Small intestine (tissue), 7 donors: ENCODE results near the gene PRKCE. TPM values are rescaled to one million over a fixed set of nuclear protein-coding genes. Genes with fewer than 3 reads are reported as not detected.

Experiments
- DNase-seq, 2 donors: peaks; one replicate each; pipeline versions ENCODE4 v3.0.0 to v3.0.0-alpha.2; 2013
- FAIRE-seq: peaks from 2 replicates; lab custom pipeline; 2012; peaks lifted over from hg19 to GRCh38; lab: Jason Lieb, UNC
- H3K27ac ChIP-seq, 3 donors: one replicate each; pipeline ENCODE4 v1.5.1; 2013; ENCODE audit warnings: low read length in 2 of 3, mild to moderate bottlenecking in 2 of 3, control low read depth in 1 of 3, inconsistent platforms in 1 of 3, low read depth in 1 of 3, moderate library complexity in 1 of 3
- H3K27me3 ChIP-seq, 3 donors: one replicate each; pipeline ENCODE4 v1.6.1; 2013; ENCODE audit warnings: low read length in 3 of 3, inconsistent platforms in 1 of 3; ENCODE audit not compliant: control insufficient read depth in 3 of 3, insufficient read depth in 3 of 3
- H3K36me3 ChIP-seq, 3 donors: one replicate each; pipeline ENCODE4 v1.6.1; 2013; ENCODE audit warnings: low read length in 3 of 3, inconsistent platforms in 1 of 3, low read depth in 1 of 3, mild to moderate bottlenecking in 1 of 3, moderate library complexity in 1 of 3; ENCODE audit not compliant: control insufficient read depth in 3 of 3, insufficient read depth in 2 of 3
- H3K4me1 ChIP-seq, 3 donors: one replicate each; pipeline ENCODE4 v1.6.1; 2013; ENCODE audit warnings: low read length in 2 of 3, inconsistent platforms in 1 of 3, low read depth in 1 of 3, mild to moderate bottlenecking in 1 of 3, moderate library complexity in 1 of 3; ENCODE audit not compliant: control insufficient read depth in 3 of 3, insufficient read depth in 2 of 3
- H3K4me3 ChIP-seq, 3 donors: one replicate each; pipeline ENCODE4 v1.5.1; 2013; ENCODE audit warnings: low read length in 3 of 3, control low read depth in 1 of 3, inconsistent platforms in 1 of 3, low read depth in 1 of 3, mild to moderate bottlenecking in 1 of 3, moderate library complexity in 1 of 3
- H3K9me3 ChIP-seq, 2 donors: one replicate each; pipeline ENCODE4 v1.6.1; 2013; ENCODE audit warnings: low read depth in 1 of 2, low read length in 1 of 2; ENCODE audit not compliant: control insufficient read depth in 2 of 2, insufficient read depth in 1 of 2
- WGBS, 3 donors: extraction: QIAGEN DNeasy Blood & Tissue Kit; methylation state at CpG; one replicate each; pipeline ENCODE4 v1.1.7; 2013; 5-methylcytosine and 5-hydroxymethylcytosine counted together
- polyA plus RNA-seq, 4 donors: library from polyadenylated mRNA; stranded (reverse) in 3 of 4; unstranded in 1 of 4; fragments of 200-250 nt in 3 of 4; fragments of 120-200 nt in 1 of 4; gene quantifications; one replicate each; pipeline versions ENCODE4 v1.2.1 to v1.2.3, GENCODE V29; 2013
- donor health status: healthy with polysubstance abuse.
- donor health status: control.
- donor health status: control.
- donor health status: Bipolar disorder and iron deficiency.
- donor health status: healthy.

PRKCE gene
- polyA plus RNA-seq, 4 donors, result 2.2 to 7.1 (median 5.4) TPM

DNA sequence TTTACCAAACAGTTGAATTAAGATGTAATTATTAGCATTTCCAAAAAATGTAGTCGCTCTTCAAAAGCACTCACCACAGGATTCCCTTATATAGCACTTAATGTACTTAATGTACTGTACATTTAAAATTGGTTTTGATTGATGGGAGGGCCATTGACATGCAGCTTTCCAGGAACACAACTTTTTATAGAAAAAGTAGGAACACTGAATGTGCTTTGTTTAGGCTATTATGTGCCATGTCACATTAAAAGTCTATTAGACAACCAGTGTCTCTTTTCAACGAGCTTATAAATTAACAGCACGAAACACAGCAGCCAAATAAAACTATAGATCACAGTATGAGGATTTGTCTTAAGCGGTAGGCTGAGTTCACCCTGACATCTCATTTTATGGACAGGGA lies 301.1 kb downstream of the PRKCE start:
- peaks cover 0 to 2% (median 2%) of the 10 kb centered on the region in 3 donors for H3K4me1 ChIP-seq
- H3K27ac ChIP-seq, result no peak overlapping the region
- H3K27me3 ChIP-seq, result no peaks in the 10 kb centered on the region
- DNase-seq, result no peak
- no peak for FAIRE-seq
- H3K4me3 ChIP-seq, result no peak overlapping the region
- 89 to 94% (median 91%) methylated on average over 4 of the region's 4 CpGs for WGBS, 3 donors
- no peaks in the 10 kb centered on the region for H3K9me3 ChIP-seq
- no peaks in the 10 kb centered on the region for H3K36me3 ChIP-seq

DNA sequence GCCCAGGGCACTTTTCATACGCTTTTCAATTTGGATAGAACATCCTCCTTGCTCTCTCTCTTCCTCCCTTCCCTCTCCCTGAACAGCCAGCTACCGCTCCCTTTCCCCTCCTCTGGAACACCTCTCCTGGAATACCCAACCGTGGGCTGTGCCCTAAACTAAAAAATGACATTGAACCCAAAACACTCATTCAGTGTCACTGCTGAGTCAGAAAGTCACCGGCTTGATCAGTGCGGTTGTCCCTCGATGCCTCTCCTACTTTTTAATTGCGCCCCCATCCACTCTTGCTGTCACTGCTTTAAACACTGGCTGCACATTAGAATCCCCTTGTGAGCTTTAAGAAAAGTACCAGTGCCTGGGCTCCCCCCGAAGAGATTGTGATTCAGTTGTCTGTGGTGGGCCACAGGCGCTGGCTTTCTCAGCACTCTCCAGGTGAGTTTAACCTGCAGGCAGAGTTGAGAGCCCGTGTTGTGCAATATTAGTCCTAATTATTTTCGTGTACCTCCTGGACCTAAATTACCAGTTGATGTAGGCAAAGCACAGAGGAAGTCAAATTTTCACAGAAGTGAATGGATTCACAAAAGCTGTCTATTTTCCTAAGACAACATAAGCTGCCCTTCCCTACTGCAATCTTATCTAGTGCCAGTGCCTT lies 302.0 kb downstream of the PRKCE start:
- WGBS, 3 donors, result 91 to 92% (median 92%) methylated on average over 11 of the region's 11 CpGs
- no peak for FAIRE-seq

DNA sequence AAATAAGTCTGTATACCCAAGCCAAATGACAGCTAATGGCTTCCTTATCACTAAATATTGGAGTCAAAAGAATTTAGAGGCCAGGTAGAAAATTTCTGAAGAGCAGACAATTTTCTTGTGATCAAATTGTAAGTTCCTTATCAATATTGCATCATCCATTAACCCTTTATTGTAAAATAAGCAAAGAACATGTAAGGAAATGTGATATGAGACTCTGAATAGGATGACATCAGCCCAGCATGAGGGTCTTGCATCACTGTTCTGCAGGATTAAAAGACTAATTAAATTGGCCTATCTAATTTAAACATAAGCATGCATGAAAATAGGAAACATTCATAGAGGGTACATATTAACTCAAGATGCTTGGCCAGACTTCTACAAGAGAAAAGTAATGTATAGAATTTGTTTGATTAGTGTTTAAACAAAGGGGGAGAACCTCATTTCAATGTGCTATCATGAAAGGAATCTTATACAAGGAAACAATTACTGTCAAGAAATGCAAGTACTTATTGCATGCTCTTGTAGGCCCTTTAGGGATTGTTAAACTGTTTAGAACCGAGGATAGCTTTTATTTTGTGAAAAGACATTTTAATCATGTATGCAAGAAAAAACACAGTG lies 302.9 kb downstream of the PRKCE start:
- H3K4me1 ChIP-seq, result peaks cover 2 to 7% (median 2%) of the 10 kb centered on the region in 3 donors
- no peak for FAIRE-seq

More for the DNA sequence above, 302.0 kb downstream of the PRKCE start:
- H3K4me3 ChIP-seq, result no peak overlapping the region
- DNase-seq, result no peak
- no peak overlapping the region for H3K27ac ChIP-seq
- peaks cover 0 to 2% (median 2%) of the 10 kb centered on the region in 3 donors for H3K4me1 ChIP-seq
- no peaks in the 10 kb centered on the region for H3K27me3 ChIP-seq
- H3K9me3 ChIP-seq, result no peaks in the 10 kb centered on the region
- no peaks in the 10 kb centered on the region for H3K36me3 ChIP-seq

DNA sequence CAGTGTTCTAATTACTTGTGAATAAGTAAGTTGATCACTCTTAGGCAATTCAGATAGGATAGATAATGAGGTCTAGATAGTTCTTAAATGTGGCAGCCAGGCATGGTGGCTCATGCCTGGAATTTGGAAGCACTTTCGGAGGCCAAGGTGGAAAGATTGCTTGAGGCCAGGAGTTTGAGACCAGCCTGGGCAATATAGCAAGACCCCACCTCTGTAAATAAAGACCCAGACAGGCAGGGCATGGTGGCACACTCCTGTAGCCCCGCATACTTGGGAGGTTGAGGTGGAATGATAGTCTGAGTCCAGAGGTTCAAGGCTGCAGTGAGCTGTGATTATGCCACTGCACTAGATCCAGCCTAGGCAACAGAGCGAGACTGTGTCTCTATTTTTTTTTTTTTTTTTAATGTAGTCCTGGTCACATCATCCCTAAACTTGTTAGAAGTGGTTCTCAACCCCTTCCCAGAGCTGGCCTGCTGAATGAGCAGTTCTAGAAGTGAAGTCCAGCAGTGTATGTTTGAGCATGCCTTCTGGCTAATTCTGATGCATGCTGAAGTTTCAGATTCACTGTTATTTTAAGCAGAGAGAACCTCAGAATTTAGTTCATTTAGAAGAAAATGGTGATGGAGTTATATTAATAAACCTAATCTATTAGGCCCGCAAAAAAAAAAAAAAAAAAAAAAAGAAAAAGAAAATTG lies 306.2 kb downstream of the PRKCE start:
- FAIRE-seq, result no peak
- no peaks in the 10 kb centered on the region for H3K27me3 ChIP-seq

More for the DNA sequence above, 302.9 kb downstream of the PRKCE start:
- Histone ChIP-seq H3K4me3 (no peak overlapping the region), H3K9me3 (no peaks in the 10 kb centered on the region), H3K27me3 (no peaks in the 10 kb centered on the region), H3K27ac (no peak overlapping the region), H3K36me3 (no peaks in the 10 kb centered on the region)
- 71 to 91% (median 84%) methylated on average over 1 of the region's 1 CpG for WGBS, 3 donors
- no peak for DNase-seq

DNA sequence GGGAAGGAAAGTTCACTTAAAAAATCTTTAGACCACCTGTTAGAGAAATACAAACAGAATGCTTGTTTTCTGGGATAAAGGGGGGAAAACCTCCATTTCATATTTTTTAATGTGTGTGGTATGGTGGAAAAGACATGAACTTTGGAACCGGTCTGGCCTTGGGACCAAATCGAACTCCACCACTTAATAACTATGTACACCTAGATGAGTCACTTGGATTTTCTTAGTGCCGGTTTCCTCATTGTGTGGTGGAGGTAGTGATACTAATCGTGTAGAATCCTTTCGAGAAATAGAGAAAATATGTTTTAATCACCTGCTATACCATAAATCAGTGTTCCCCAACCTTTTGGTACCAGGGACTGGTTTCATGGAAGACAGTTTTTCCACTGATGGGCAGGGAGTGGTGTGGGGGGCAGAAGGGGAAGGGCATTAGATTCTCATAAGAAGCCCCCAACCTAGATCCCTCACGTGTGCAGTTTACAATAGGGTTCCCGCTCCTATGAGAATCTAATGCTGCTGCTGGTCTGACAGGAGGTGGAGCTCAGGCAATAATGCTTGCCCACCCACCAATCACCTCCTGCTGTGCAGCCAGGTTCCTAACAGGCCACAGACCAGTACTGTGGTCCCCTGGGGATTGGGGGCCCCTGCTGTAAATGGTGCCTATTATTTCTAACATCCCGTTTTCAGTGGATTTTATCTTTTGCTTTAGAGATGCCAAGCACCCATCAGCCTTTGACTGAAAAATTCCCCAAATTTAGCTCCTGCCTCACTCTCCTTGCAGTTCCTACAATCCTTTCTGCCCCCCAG lies 308.8 kb downstream of the PRKCE start:
- Histone ChIP-seq H3K4me3 (no peak overlapping the region), H3K9me3 (no peaks in the 10 kb centered on the region), H3K36me3 (no peaks in the 10 kb centered on the region), H3K4me1 (peaks cover 10 to 32% (median 18%) of the 10 kb centered on the region in 3 donors), H3K27ac (peak overlapping the region; percentile 41 to 89 (median 83)), H3K27me3 (no peaks in the 10 kb centered on the region)
- WGBS, 3 donors, result 46 to 65% (median 58%) methylated on average over 8 of the region's 8 CpGs
- DNase-seq, result peak; percentile 69 to 92
- no peak for FAIRE-seq

More for the DNA sequence above, 306.2 kb downstream of the PRKCE start:
- no peak for DNase-seq
- no peak overlapping the region for H3K4me3 ChIP-seq
- H3K9me3 ChIP-seq, result no peaks in the 10 kb centered on the region
- no peaks in the 10 kb centered on the region for H3K36me3 ChIP-seq
- 93 to 95% (median 93%) methylated on average over 4 of the region's 4 CpGs for WGBS, 3 donors
- no peak overlapping the region for H3K27ac ChIP-seq
- H3K4me1 ChIP-seq, result peaks cover 8 to 28% (median 11%) of the 10 kb centered on the region in 3 donors

DNA sequence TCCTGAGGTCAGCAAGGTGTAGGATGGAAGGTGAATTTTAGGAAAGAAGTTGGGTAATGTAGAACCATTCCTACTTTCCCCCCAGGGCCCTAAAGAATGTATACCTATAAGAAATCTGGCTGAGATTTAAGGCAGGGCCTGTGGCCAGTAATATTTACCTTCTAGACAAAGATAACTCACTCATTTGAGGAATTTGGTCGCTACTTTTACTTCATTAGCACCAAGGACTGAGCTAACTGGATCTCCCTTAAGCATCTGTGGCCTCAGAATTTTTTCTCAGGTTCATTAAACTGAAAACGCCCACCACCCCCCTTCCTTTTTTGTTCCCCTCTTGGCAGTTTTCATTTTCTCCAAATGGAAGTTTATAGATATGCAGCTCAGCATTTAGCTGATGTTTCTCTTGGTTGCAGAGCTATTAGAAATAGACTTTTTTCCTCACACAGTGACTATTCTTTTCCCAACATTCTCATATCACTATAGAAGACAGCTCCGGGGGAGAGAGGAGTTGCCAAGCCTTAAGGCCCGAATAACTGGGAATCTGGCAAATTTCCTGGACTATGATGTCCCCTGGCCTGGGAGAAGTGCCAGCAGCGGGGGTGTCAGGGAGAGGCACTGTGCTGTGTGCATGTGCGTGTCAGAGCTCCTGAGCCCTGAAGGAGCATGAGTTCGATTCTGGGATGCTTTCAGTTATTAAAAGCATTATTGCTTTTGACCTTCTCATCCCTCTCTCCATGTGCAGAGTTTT lies 310.9 kb downstream of the PRKCE start:
- H3K36me3 ChIP-seq, result no peaks in the 10 kb centered on the region
- peaks cover 13 to 32% (median 18%) of the 10 kb centered on the region in 3 donors for H3K4me1 ChIP-seq
- 27 to 39% (median 37%) methylated on average over 7 of the region's 7 CpGs for WGBS, 3 donors
- H3K4me3 ChIP-seq, result no peak overlapping the region
- H3K9me3 ChIP-seq, result no peaks in the 10 kb centered on the region
- FAIRE-seq, result no peak
- DNase-seq, result no peak
- H3K27ac ChIP-seq, result no peak overlapping the region
- no peaks in the 10 kb centered on the region for H3K27me3 ChIP-seq

DNA sequence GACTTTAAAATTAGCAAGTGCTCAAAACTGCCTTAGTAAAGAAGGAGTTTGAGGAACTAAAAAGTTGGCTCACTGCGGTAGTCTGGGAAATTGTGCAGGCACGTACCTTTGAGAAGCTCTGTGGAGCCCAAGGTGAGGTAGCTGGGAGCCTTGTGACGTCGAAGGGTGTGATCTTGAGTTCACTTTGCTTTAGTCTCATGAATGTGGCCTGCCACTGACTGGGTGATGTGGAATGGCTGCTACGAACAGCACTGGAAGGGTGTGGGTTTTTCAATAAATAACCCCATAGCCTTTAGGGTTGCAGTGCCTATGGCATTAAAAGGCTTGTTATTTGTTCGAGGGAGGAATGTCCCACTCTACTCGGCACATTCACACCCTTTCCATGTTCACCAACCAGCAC lies 312.3 kb downstream of the PRKCE start:
- H3K27ac ChIP-seq, result peak overlapping the region in 2 of 3 donors; percentile 77 to 80
- peaks cover 13 to 30% (median 18%) of the 10 kb centered on the region in 3 donors for H3K4me1 ChIP-seq
- no peaks in the 10 kb centered on the region for H3K36me3 ChIP-seq
- no peak overlapping the region for H3K4me3 ChIP-seq
- WGBS, 3 donors, result 61 to 80% (median 65%) methylated on average over 7 of the region's 7 CpGs
- DNase-seq, result no peak
- no peak for FAIRE-seq
- no peaks in the 10 kb centered on the region for H3K27me3 ChIP-seq
- H3K9me3 ChIP-seq, result no peaks in the 10 kb centered on the region
